ENCODE measurements around the gene GPR42. TPM values are rescaled to one million over a fixed set of nuclear protein-coding genes. Genes with fewer than 3 reads are reported as not detected.
A peak's percentile ranks its signal among the peaks of the same experiment; 100 is the strongest.
"Not testable (repeated sequence)": the region's sequence is repeated elsewhere in the genome, so short reads cannot be mapped to it uniquely, and the experiment has no call there.

GPR42 gene
- total and polyA plus RNA-seq, 12 donors, result not detected

DNA sequence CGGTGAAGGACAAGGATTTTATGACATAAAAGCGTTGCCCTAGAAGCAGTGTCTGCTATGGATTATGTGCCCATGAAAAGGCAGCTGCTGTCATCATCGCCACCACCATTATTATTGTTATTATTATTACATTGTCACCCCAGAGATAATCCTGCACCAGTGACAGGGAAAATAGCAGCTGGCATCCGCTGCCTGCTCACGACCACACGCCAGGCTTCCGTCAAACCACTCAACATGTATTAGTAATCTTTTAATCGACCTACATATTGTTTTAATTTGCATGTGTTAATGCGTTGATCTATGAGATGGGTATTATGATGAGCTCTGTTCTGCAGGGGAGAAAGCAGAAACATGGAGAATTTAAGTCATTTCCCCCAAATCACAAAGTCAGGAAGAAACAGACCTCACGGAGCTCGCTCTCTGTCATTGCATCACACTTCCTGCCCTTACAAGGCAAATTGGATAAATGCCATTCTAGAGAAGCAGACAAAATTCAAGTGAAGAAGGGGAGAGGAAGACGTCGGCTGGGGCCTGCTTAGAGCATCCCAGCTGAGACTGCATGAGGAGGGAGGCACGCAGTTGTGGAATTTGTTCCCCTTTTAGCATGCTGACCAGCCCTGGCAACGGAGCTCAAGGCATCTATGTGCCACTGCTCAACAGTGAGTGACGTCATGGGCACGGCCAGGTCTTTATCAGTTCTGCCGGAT lies 12.8 kb upstream of the GPR42 start, which contains the start of gene FFAR3:
Gene FFAR3, plus strand, starts transcription at position 594 of the 707 bp plus-strand sequence. CDS start 431 bp downstream, outside the sequence.
- Histone ChIP-seq H3K4me3 (no peak within 1 kb of the TSS), H3K27ac (no peak within 1 kb of the TSS), H3K9me3 (replicated peaks in 1 of 3) (no peaks in the 10 kb centered on the region), H3K4me1 (replicated peaks in 1 of 2) (no peaks in the 10 kb centered on the region), H3K27me3 (no peaks in the 10 kb centered on the region), H3K36me3 (replicated peaks in 1 of 2) (no peaks in the 10 kb centered on the region)
- intact Hi-C loops (cut with DNase I), result no loop called here
- DNase-seq, result peak in 6 of 7 donors; percentile 24 to 75 (median 52)
- 46 to 56% (median 52%) methylated on average over 15 to 18 of the region's 18 CpGs for whole genome bisulfite sequencing, 4 donors
- no peak for TF ChIP-seq POLR2A (IDR thresholded peaks at IDR 0.05)
- TF ChIP-seq, protein P1, sequence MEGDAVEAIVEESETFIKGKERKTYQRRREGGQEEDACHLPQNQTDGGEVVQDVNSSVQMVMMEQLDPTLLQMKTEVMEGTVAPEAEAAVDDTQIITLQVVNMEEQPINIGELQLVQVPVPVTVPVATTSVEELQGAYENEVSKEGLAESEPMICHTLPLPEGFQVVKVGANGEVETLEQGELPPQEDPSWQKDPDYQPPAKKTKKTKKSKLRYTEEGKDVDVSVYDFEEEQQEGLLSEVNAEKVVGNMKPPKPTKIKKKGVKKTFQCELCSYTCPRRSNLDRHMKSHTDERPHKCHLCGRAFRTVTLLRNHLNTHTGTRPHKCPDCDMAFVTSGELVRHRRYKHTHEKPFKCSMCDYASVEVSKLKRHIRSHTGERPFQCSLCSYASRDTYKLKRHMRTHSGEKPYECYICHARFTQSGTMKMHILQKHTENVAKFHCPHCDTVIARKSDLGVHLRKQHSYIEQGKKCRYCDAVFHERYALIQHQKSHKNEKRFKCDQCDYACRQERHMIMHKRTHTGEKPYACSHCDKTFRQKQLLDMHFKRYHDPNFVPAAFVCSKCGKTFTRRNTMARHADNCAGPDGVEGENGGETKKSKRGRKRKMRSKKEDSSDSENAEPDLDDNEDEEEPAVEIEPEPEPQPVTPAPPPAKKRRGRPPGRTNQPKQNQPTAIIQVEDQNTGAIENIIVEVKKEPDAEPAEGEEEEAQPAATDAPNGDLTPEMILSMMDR (IDR thresholded peaks at IDR 0.05), result no peak

DNA sequence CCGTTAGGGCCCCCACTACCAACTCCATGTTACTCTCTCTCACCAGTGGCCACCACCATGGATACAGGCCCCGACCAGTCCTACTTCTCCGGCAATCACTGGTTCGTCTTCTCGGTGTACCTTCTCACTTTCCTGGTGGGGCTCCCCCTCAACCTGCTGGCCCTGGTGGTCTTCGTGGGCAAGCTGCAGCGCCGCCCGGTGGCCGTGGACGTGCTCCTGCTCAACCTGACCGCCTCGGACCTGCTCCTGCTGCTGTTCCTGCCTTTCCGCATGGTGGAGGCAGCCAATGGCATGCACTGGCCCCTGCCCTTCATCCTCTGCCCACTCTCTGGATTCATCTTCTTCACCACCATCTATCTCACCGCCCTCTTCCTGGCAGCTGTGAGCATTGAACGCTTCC lies 12.0 kb upstream of the GPR42 start:
- H3K4me3 ChIP-seq; intact Hi-C loops (cut with DNase I); H3K36me3 ChIP-seq (replicated peaks in 1 of 2); H3K27ac ChIP-seq; DNase-seq; H3K27me3 ChIP-seq; H3K9me3 ChIP-seq (replicated peaks in 1 of 3); H3K4me1 ChIP-seq (replicated peaks in 1 of 2): not testable (repeated sequence)
- 75 to 84% (median 80%) methylated on average over 8 to 13 of the region's 16 CpGs for WGBS, 4 donors

DNA sequence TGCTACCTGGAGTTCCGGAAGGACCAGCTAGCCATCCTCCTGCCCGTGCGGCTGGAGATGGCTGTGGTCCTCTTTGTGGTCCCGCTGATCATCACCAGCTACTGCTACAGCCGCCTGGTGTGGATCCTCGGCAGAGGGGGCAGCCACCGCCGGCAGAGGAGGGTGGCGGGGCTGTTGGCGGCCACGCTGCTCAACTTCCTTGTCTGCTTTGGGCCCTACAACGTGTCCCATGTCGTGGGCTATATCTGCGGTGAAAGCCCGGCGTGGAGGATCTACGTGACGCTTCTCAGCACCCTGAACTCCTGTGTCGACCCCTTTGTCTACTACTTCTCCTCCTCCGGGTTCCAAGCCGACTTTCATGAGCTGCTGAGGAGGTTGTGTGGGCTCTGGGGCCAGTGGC lies 11.5 kb upstream of the GPR42 start:
- H3K27ac ChIP-seq; H3K9me3 ChIP-seq (replicated peaks in 1 of 3); H3K4me1 ChIP-seq (replicated peaks in 1 of 2); intact Hi-C loops (cut with DNase I); H3K4me3 ChIP-seq; H3K36me3 ChIP-seq (replicated peaks in 1 of 2); H3K27me3 ChIP-seq: not testable (repeated sequence)
- WGBS, 4 donors, result 71 to 91% (median 85%) methylated on average over 9 to 19 of the region's 21 CpGs
- peak in 1 of 7 donors; percentile 38 for DNase-seq

DNA sequence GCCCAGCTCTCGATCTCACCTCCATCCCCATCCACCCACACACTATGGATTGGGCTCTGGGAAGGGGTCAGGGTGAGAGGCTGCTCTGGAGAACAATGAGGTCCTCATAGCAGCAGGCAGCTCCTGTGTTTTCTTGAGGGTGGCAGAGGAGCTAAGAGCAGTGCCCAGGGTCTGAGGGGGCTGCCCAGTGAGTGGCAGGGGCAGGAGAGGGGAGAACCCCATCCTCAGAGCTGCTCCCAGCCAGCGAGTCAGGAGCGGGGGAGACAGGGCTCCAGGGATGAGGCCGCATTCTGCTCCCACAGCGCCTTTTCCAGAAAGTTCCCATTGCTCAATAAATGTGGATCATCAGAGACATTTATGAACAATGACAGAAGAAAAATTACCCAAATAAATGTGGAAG lies 10.8 kb upstream of the GPR42 start:
- H3K9me3 ChIP-seq (replicated peaks in 1 of 3); H3K27ac ChIP-seq; H3K4me3 ChIP-seq; intact Hi-C loops (cut with DNase I); H3K4me1 ChIP-seq (replicated peaks in 1 of 2); H3K27me3 ChIP-seq; H3K36me3 ChIP-seq (replicated peaks in 1 of 2): not testable (repeated sequence)
- DNase-seq, result peak in 1 of 7 donors; percentile 2
- 80 to 93% methylated on average over 2 of the region's 5 CpGs; no CpG with 5 or more reads in 2 of the 4 donors for WGBS, 4 donors

DNA sequence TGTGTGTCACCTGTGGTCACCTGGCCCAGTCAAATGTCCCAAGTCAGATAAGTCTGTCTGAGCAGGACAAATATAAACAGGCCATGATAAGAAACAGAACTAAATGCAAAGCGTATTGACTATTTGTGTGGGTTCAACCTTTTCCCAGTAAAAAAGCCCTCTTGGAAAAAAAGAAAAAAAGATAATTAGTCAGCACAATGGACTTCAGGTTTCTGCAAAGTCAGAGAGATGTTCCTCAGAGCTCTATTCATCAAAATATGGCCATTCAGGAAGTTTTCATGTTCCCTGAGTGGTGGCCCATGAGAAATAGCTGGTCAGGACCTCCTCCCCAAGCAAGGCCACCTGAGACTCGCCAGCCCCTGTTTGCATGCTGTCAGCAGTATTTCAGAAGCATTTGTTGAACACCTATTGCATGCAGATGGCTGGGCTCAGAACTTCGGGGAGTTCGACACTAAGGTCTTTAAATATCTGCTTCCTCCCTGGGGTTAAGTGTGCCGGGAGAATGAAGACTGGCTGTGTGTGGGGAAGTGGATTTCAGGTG lies 9.9 kb upstream of the GPR42 start:
- intact Hi-C loops (cut with DNase I), result no loop called here
- Histone ChIP-seq H3K4me1 (replicated peaks in 1 of 2) (no peaks in the 10 kb centered on the region), H3K4me3 (no peak overlapping the region), H3K27me3 (no peaks in the 10 kb centered on the region), H3K27ac (no peak overlapping the region), H3K9me3 (replicated peaks in 1 of 3) (no peaks in the 10 kb centered on the region), H3K36me3 (replicated peaks in 1 of 2) (no peaks in the 10 kb centered on the region)
- 38 to 71% (median 53%) methylated on average over 5 of the region's 5 CpGs; no CpG with 5 or more reads in 1 of the 4 donors for WGBS, 4 donors
- peak in 1 of 7 donors; percentile 2 for DNase-seq
- TF ChIP-seq POLR2A (IDR thresholded peaks at IDR 0.05), result no peak
- TF ChIP-seq, protein P1 (IDR thresholded peaks at IDR 0.05), result no peak

Data from adrenal gland (tissue), 12 donors.